Measurements from ENCODE around the gene SMOC2. TPM values are rescaled to one million over a fixed set of nuclear protein-coding genes. Genes with fewer than 3 reads are reported as not detected.

Gene SMOC2
- total RNA-seq, 1 experiment from 2014 or later = 0.42 TPM

DNA sequence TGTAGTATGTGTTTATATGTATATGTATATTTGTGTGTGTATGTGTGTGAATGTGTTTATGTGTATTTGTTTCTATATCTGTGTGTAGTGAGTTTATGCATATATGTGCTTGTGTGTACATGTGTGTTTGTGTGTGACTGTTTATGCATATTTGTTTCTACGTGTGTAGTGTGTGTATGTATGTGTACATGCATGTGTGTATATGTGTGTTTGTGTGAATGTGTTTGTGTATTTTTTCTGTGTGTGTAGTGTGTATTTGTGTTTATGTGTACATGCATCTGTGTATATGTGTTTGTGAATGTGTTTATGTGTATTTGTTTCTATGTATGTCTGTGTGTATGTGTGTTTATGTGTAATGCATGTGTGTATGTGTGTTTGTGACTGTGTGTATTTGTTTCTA is 12.1 kb upstream of the SMOC2 start:
- Histone ChIP-seq H3K9me3 (ENCODE audit: control insufficient read depth in 1 of 2, insufficient read depth in 1 of 2, low read depth in 1 of 2, low read length in 2 of 2) (no peaks in the 10 kb centered on the region), H3K27ac (ENCODE audit: low read depth, low read length) (no peak overlapping the region), H3K9ac (ENCODE audit: low read length) (no peak overlapping the region), H3K4me2 (ENCODE audit: low read length) (no peak overlapping the region), H4K20me1 (ENCODE audit: insufficient read depth) (no peaks in the 10 kb centered on the region), H3K4me3 (replicated peaks in 1 of 2; ENCODE audit: low read depth in 1 of 2, low read length in 2 of 2) (no peak overlapping the region), H2AFZ (ENCODE audit: low read depth, low read length, poor library complexity, severe bottlenecking) (no peak overlapping the region), H3K4me1 (ENCODE audit: control insufficient read depth in 1 of 2, insufficient read depth in 2 of 2, low read length in 2 of 2) (no peaks in the 10 kb centered on the region), H3K36me3 (ENCODE audit: control insufficient read depth in 1 of 2, insufficient read depth in 2 of 2, low read length in 2 of 2) (no peaks in the 10 kb centered on the region), H3K27me3 (ENCODE audit: insufficient read depth, low read length) (peaks cover 26% of the 10 kb centered on the region), H3K79me2 (ENCODE audit: insufficient read depth, low read length) (no peaks in the 10 kb centered on the region), H3K9me2 (ENCODE audit: insufficient read depth) (no peaks in the 10 kb centered on the region)
- ChIA-PET RAD21 (ENCODE audit: low non-redundant PET in 1 of 2, low total read pairs in 2 of 2, uncharacterized antibody in 2 of 2, unreplicated experiment in 2 of 2) (no interaction called here), CTCF (no interaction called here), POLR2A (no interaction called here)
- DNase-seq (ENCODE audit: low read depth, low spot score) (no peak), ATAC-seq (no peak)
- TF ChIP-seq EZH2 (IDR thresholded peaks at IDR 0.05) = no peak
- TF ChIP-seq, protein P1, sequence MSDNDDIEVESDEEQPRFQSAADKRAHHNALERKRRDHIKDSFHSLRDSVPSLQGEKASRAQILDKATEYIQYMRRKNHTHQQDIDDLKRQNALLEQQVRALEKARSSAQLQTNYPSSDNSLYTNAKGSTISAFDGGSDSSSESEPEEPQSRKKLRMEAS (IDR thresholded peaks at IDR 0.05) = no peak
- no peak for TF ChIP-seq SIN3A (IDR thresholded peaks at IDR 0.05; ENCODE audit: low read depth)
- no peak for TF ChIP-seq CEBPB (IDR thresholded peaks at IDR 0.05; ENCODE audit: low read depth)
- TF ChIP-seq, protein P2, sequence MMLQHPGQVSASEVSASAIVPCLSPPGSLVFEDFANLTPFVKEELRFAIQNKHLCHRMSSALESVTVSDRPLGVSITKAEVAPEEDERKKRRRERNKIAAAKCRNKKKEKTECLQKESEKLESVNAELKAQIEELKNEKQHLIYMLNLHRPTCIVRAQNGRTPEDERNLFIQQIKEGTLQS (IDR thresholded peaks at IDR 0.05) = no peak
- TF ChIP-seq, protein P3, sequence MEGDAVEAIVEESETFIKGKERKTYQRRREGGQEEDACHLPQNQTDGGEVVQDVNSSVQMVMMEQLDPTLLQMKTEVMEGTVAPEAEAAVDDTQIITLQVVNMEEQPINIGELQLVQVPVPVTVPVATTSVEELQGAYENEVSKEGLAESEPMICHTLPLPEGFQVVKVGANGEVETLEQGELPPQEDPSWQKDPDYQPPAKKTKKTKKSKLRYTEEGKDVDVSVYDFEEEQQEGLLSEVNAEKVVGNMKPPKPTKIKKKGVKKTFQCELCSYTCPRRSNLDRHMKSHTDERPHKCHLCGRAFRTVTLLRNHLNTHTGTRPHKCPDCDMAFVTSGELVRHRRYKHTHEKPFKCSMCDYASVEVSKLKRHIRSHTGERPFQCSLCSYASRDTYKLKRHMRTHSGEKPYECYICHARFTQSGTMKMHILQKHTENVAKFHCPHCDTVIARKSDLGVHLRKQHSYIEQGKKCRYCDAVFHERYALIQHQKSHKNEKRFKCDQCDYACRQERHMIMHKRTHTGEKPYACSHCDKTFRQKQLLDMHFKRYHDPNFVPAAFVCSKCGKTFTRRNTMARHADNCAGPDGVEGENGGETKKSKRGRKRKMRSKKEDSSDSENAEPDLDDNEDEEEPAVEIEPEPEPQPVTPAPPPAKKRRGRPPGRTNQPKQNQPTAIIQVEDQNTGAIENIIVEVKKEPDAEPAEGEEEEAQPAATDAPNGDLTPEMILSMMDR (IDR thresholded peaks at IDR 0.05 in 2 of 3, conservative IDR thresholded peaks at IDR 0.05 in 1 of 3; ENCODE audit: borderline replicate concordance in 1 of 3, insufficient read depth in 1 of 3, low read depth in 2 of 3, low read length in 2 of 3) = no peak
- TF ChIP-seq, protein P4, sequence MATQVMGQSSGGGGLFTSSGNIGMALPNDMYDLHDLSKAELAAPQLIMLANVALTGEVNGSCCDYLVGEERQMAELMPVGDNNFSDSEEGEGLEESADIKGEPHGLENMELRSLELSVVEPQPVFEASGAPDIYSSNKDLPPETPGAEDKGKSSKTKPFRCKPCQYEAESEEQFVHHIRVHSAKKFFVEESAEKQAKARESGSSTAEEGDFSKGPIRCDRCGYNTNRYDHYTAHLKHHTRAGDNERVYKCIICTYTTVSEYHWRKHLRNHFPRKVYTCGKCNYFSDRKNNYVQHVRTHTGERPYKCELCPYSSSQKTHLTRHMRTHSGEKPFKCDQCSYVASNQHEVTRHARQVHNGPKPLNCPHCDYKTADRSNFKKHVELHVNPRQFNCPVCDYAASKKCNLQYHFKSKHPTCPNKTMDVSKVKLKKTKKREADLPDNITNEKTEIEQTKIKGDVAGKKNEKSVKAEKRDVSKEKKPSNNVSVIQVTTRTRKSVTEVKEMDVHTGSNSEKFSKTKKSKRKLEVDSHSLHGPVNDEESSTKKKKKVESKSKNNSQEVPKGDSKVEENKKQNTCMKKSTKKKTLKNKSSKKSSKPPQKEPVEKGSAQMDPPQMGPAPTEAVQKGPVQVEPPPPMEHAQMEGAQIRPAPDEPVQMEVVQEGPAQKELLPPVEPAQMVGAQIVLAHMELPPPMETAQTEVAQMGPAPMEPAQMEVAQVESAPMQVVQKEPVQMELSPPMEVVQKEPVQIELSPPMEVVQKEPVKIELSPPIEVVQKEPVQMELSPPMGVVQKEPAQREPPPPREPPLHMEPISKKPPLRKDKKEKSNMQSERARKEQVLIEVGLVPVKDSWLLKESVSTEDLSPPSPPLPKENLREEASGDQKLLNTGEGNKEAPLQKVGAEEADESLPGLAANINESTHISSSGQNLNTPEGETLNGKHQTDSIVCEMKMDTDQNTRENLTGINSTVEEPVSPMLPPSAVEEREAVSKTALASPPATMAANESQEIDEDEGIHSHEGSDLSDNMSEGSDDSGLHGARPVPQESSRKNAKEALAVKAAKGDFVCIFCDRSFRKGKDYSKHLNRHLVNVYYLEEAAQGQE (IDR thresholded peaks at IDR 0.05; ENCODE audit: low read depth) = no peak
- TF ChIP-seq FOSL1 (IDR thresholded peaks at IDR 0.05; ENCODE audit: low read depth) = no peak
- no peak for TF ChIP-seq EZH2phosphoT487 (IDR thresholded peaks at IDR 0.05; ENCODE audit: borderline replicate concordance)
- no peak for TF ChIP-seq YY1 (IDR thresholded peaks at IDR 0.05; ENCODE audit: extremely low read depth, insufficient replicate concordance, low read depth, low read length)
- BruUV-seq (replicated peaks) = no TSS peak
- intact Hi-C loops (cut with micrococcal nuclease) = no loop called here
